Memory B cell (primary cell): ENCODE results near the gene SLC5A1.
"Not testable (repeated sequence)": the region's sequence is repeated elsewhere in the genome, so short reads cannot be mapped to it uniquely, and the experiment has no call there.

ENCODE experiments used
- ATAC-seq: fragments of 150-1000 bp; cut with Tn5 transposase; 2 replicates; pipeline ENCODE4 v1.10.0; 2021; ENCODE audit warnings: low read depth, mild to moderate bottlenecking, moderate library complexity
- DNase-seq, 2 donors: peaks; one replicate each; pipeline ENCODE4 v3.0.0; 2022; ENCODE audit warnings: low spot score in 2 of 2
- H3K27ac Mint-ChIP-seq: one replicate; pipeline ENCODE4 v1.8.0; 2022; ENCODE audit warnings: mild to moderate bottlenecking, moderate library complexity, mixed read lengths
- H3K27me3 Mint-ChIP-seq: one replicate; pipeline ENCODE4 v1.8.0; 2022; ENCODE audit warnings: mixed read lengths
- H3K36me3 Mint-ChIP-seq: one replicate; pipeline ENCODE4 v1.8.0; 2022; ENCODE audit warnings: mild to moderate bottlenecking, mixed read lengths
- H3K4me1 Mint-ChIP-seq: one replicate; pipeline ENCODE4 v1.8.0; 2022; ENCODE audit warnings: mixed read lengths
- H3K4me3 Mint-ChIP-seq: one replicate; pipeline ENCODE4 v1.8.0; 2022; ENCODE audit warnings: mild to moderate bottlenecking, moderate library complexity, mixed read lengths
- H3K9me3 Mint-ChIP-seq: one replicate; pipeline ENCODE4 v1.8.0; 2022; ENCODE audit warnings: mixed read lengths

The SLC5A1 gene

GRCh38 chr22:32132783-32133182 lies 89.7 kb downstream of the SLC5A1 start:
- DNase-seq (no peak), ATAC-seq (no peak)
- Mint-ChIP-seq H3K36me3 (no peaks in the 10 kb centered on the region), H3K27me3 (peaks cover 6% of the 10 kb centered on the region), H3K4me3 (no peak overlapping the region), H3K9me3 (no peaks in the 10 kb centered on the region), H3K4me1 (peaks cover 5% of the 10 kb centered on the region), H3K27ac (no peak overlapping the region)

GRCh38 chr22:32134796-32135195 lies 91.7 kb downstream of the SLC5A1 start:
- not testable (repeated sequence) for H3K27me3 Mint-ChIP-seq, H3K9me3 Mint-ChIP-seq, ATAC-seq, H3K4me3 Mint-ChIP-seq, DNase-seq, H3K27ac Mint-ChIP-seq, H3K36me3 Mint-ChIP-seq
- peaks cover 10% of the 10 kb centered on the region for H3K4me1 Mint-ChIP-seq

- not testable (repeated sequence) for H3K4me3 Mint-ChIP-seq, H3K27ac Mint-ChIP-seq
Measured at GRCh38 chr22:32135958-32136357, 92.9 kb downstream of the SLC5A1 start.

DNA sequence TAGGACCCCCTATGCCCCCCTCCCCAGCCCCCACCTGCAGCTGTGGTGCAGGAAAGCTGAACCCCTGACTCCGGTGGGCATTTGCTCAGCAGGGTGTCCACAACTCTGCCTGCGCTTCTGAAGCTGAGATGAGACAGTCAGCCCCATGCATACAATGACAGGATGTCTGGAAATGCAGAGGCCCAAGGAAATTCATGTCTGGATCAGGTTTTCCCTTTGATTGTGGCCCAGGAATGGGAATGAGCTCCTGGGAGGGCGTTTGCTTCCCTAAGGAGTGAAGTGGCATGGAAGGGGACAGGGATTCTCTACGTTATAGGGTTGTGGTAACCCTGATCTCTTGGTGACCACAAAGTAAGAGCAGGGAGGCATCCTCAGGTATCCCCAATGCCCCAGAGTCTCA lies 93.8 kb downstream of the SLC5A1 start:
- H3K27me3 Mint-ChIP-seq, H3K9me3 Mint-ChIP-seq, H3K4me3 Mint-ChIP-seq, DNase-seq, ATAC-seq, H3K36me3 Mint-ChIP-seq, H3K27ac Mint-ChIP-seq: not testable (repeated sequence)
- H3K4me1 Mint-ChIP-seq, result peaks cover 10% of the 10 kb centered on the region

More at GRCh38 chr22:32135958-32136357, 92.9 kb downstream of the SLC5A1 start:
- not testable (repeated sequence) for H3K9me3 Mint-ChIP-seq, ATAC-seq, H3K36me3 Mint-ChIP-seq, DNase-seq, H3K27me3 Mint-ChIP-seq
- H3K4me1 Mint-ChIP-seq, result peaks cover 10% of the 10 kb centered on the region

DNA sequence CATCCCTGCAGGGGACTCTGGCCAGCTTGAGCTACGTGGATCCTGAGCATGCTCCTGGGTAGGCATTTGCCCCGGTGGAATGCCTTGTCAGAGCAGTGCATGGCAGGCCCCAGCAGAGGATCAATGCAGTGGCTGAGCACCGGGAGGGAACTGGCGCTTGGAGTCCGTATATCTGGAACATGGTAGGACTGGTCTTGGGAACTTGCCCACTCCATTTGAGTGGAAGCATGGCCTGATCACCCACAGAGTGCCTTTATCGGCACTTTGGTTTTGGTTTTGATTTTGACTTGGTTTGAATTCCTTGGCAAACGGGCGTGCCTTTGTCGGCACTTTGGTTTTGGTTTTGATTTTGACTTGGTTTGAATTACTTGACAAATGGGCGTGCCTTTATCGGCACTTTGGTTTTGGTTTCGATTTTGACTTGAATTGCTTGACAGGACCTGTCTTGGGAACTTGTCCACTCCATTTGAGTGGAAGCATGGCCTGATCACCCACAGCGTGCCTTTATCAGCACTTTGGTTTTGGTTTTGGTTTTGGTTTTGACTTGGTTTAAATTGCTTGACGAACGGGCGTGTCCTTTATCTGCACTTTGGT lies 94.8 kb downstream of the SLC5A1 start:
- not testable (repeated sequence) for H3K27me3 Mint-ChIP-seq, H3K9me3 Mint-ChIP-seq, H3K36me3 Mint-ChIP-seq
- DNase-seq (peak; percentile 25 to 56), ATAC-seq (peak; percentile 85)
- Mint-ChIP-seq H3K4me1 (peaks cover 14% of the 10 kb centered on the region), H3K27ac (peak overlapping the region; percentile 94), H3K4me3 (peak overlapping the region; percentile 87)

DNA sequence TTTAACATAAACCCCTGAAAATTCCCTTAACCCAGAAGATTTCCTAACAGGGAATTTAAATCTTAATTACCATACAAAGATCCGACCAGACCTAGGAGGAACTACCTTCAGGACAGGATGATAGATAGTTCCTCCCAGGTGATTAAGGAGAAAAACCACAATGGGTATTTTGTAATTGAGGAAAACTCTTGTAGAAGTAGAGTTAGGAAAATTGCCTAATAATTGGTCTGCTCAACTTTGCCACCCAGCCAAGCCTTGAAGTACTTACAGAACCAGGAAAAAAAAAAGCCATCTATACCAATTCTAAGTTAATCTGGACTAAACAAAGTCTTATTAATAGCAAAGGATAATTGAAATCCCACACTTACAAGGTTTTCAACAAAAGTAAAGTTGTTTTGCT lies 95.5 kb downstream of the SLC5A1 start:
- Mint-ChIP-seq H3K4me3 (peak overlapping the region; percentile 87), H3K4me1 (peaks cover 18% of the 10 kb centered on the region), H3K27ac (peak overlapping the region; percentile 94)
- not testable (repeated sequence) for H3K27me3 Mint-ChIP-seq, H3K36me3 Mint-ChIP-seq, H3K9me3 Mint-ChIP-seq, ATAC-seq, DNase-seq

DNA sequence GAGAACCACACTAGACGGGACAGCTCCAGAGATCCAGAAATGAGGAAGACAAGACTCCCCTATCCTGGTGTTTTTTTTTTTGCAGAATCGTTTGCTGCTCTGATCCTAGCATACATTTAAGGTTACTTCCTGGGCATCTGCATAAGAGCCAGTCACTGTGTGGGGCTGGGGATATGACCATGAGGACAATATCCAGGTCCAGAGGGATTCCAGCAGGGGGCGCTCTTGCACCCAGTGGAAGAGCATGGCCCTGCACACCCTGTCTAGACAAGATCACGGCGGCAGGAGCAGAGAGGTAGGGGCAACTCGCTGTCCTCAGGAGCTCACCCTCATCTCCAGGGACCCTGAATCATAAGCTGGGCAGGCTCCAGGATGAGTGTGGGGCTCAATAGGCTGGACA lies 97.6 kb downstream of the SLC5A1 start:
- H3K27ac Mint-ChIP-seq, DNase-seq, H3K4me3 Mint-ChIP-seq, H3K36me3 Mint-ChIP-seq, H3K9me3 Mint-ChIP-seq, H3K27me3 Mint-ChIP-seq, ATAC-seq: not testable (repeated sequence)
- H3K4me1 Mint-ChIP-seq, result peaks cover 32% of the 10 kb centered on the region

DNA sequence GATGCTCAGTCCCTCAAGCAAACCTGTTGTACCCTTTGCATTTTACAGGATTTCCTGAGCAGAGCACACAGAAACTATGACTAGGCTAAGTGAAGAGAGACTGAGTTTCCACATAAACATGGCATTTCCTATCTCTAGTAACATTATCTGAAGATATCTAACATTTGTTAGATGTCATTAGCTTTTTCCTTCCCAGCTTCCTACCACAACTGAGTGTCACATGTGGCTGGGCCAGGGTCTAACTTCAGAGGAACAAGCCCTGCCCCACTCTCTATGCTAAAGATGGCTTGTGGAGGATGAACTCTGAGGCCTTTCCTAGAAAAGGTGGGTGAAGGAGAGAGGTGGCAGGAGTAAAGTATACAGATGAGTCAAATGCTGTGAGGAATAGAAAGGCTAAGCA lies 99.5 kb downstream of the SLC5A1 start:
- Mint-ChIP-seq H3K36me3 (peaks cover 2% of the 10 kb centered on the region), H3K4me1 (peaks cover 29% of the 10 kb centered on the region), H3K27me3 (no peaks in the 10 kb centered on the region), H3K27ac (no peak overlapping the region), H3K9me3 (peaks cover 4% of the 10 kb centered on the region), H3K4me3 (no peak overlapping the region)
- DNase-seq (no peak), ATAC-seq (no peak)

DNA sequence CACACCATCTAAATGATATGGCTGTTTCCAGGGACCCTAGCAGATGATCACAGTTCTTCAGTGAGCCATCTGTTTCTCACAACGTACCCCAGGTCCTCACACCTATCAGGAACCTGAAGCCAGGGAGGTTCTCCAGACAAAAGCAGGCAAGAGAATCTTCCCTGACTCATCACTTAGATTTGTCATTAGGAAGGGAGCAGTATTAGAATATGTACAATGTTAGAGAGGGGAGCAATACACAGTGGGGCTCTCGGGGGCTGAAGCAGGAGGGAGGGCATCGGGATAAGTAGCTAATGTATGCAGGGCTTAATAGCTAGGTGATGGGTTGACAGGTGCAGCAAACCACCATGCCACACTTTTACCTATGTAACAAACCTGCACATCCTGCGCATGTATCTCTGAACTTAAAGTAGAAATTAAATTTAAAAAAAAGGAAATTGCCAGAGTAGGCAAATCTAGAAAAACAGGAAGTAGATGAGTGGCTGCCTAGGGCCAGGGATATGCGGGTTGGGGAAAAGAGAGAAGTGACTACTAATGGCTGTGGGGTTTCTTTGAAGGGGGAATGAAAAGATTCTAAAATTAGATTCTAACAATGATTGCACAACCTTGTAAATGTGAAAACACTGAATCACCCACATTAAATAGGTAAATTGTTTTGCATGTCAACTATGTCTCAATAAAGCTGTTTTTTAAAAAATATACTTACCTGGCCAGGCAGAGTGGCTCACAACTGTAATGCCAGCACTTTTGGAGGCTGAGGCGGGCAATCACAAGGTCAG lies 101.6 kb downstream of the SLC5A1 start:
- Mint-ChIP-seq H3K4me1 (peaks cover 29% of the 10 kb centered on the region), H3K27ac (no peak overlapping the region), H3K4me3 (no peak overlapping the region), H3K36me3 (peaks cover 2% of the 10 kb centered on the region), H3K9me3 (peaks cover 5% of the 10 kb centered on the region), H3K27me3 (no peaks in the 10 kb centered on the region)
- ATAC-seq (peak; percentile 96), DNase-seq (peak in 1 of 2 donors; percentile 47)

GRCh38 chr22:32147128-32147527 lies 104.1 kb downstream of the SLC5A1 start:
- H3K27me3 Mint-ChIP-seq, H3K27ac Mint-ChIP-seq, DNase-seq, H3K36me3 Mint-ChIP-seq, H3K9me3 Mint-ChIP-seq, ATAC-seq, H3K4me3 Mint-ChIP-seq: not testable (repeated sequence)
- H3K4me1 Mint-ChIP-seq, result peaks cover 39% of the 10 kb centered on the region

- not testable (repeated sequence) for DNase-seq, H3K9me3 Mint-ChIP-seq, H3K36me3 Mint-ChIP-seq, H3K27me3 Mint-ChIP-seq, H3K4me3 Mint-ChIP-seq, H3K27ac Mint-ChIP-seq
- ATAC-seq, result peak; percentile 45
- peaks cover 34% of the 10 kb centered on the region for H3K4me1 Mint-ChIP-seq
Measured at GRCh38 chr22:32148372-32148771, 105.3 kb downstream of the SLC5A1 start.

DNA sequence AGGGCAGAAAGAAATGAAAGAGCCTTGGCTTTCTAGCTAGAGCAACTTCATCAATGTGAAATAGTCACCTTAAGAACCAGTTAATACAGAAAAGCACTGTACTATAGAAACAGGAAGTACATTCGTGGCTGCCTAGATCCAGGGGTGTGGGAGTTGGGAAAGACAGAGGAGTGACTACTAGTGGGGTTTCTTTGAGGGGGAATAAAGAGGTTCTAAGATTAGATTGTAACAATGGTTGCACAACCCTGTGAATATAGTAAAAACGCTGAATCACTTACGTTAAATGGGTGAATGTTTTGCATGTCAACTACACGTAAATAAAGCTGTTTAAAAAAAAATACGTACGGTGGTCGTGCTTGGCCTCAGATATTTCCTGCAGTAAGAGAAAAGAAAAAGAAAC lies 107.6 kb downstream of the SLC5A1 start:
- peaks cover 17% of the 10 kb centered on the region for H3K4me1 Mint-ChIP-seq
- not testable (repeated sequence) for H3K27ac Mint-ChIP-seq, DNase-seq, H3K36me3 Mint-ChIP-seq, ATAC-seq, H3K4me3 Mint-ChIP-seq, H3K9me3 Mint-ChIP-seq, H3K27me3 Mint-ChIP-seq

DNA sequence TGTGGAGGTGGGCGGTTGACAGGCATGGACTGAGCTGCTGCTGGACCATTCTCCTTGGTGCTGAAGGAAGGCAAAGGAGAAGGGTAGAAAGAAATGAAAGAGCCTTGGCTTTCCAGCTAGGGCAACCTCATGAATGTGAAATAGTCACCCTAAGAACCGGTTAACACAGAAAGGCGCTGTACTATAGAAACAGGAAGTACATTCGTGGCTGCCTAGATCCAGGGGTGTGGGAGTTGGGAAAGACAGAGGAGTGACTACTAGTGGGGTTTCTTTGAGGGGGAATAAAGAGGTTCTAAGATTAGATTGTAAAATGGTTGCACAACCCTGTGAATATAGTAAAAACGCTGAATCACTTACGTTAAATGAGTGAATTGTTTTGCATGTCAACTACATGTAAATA lies 108.6 kb downstream of the SLC5A1 start:
- ATAC-seq, DNase-seq, H3K9me3 Mint-ChIP-seq, H3K36me3 Mint-ChIP-seq, H3K4me3 Mint-ChIP-seq, H3K27me3 Mint-ChIP-seq, H3K27ac Mint-ChIP-seq: not testable (repeated sequence)
- H3K4me1 Mint-ChIP-seq, result peaks cover 17% of the 10 kb centered on the region

- not testable (repeated sequence) for H3K36me3 Mint-ChIP-seq, DNase-seq, ATAC-seq, H3K4me3 Mint-ChIP-seq, H3K27ac Mint-ChIP-seq, H3K9me3 Mint-ChIP-seq
- peaks cover 10% of the 10 kb centered on the region for H3K27me3 Mint-ChIP-seq
- peaks cover 10% of the 10 kb centered on the region for H3K4me1 Mint-ChIP-seq
Measured at GRCh38 chr22:32154727-32155126, 111.7 kb downstream of the SLC5A1 start.

- not testable (repeated sequence) for H3K9me3 Mint-ChIP-seq, ATAC-seq, DNase-seq, H3K27me3 Mint-ChIP-seq, H3K4me1 Mint-ChIP-seq, H3K4me3 Mint-ChIP-seq, H3K36me3 Mint-ChIP-seq, H3K27ac Mint-ChIP-seq
Measured at GRCh38 chr22:32157632-32158031, 114.6 kb downstream of the SLC5A1 start.
